GM12872 (cell line): Measurements from ENCODE around the gene DLGAP3.
A peak's percentile ranks its signal among the peaks of the same experiment; 100 is the strongest.

ENCODE experiments used
- CTCF ChIP-seq: IDR thresholded peaks from 3 replicates; pipeline ENCODE4 v1.5.1; 2011; ENCODE audit warnings: low read depth, mild to moderate bottlenecking, low read length, moderate library complexity; ENCODE audit not compliant: insufficient read depth

Gene DLGAP3

GRCh38 chr1:34858901-34859445, 70.5 kb downstream of the DLGAP3 start:
- no peak for TF ChIP-seq CTCF

GRCh38 chr1:34856697-34857096, 72.8 kb downstream of the DLGAP3 start:
- TF ChIP-seq CTCF, result no peak

GRCh38 chr1:34852677-34853217, 76.7 kb downstream of the DLGAP3 start:
- peak; percentile 97 for TF ChIP-seq CTCF

GRCh38 chr1:34851431-34852105, 77.9 kb downstream of the DLGAP3 start:
- TF ChIP-seq CTCF, result no peak

- no peak for TF ChIP-seq CTCF
These were observed 79.1 kb downstream of the DLGAP3 start for GRCh38 chr1:34850382-34850781.

- no peak for TF ChIP-seq CTCF
These were observed 82.4 kb downstream of the DLGAP3 start for GRCh38 chr1:34847094-34847493.

- no peak for TF ChIP-seq CTCF
These were observed 83.2 kb downstream of the DLGAP3 start for GRCh38 chr1:34846265-34846664.
